Activated CD8-positive, alpha-beta T cell treated with anti-CD3 and anti-CD28 coated beads for 36 hours (primary cell): ENCODE data around the gene ACACB. TPM values are rescaled to one million over a fixed set of nuclear protein-coding genes. Genes with fewer than 3 reads are reported as not detected.

Experiments used
- ATAC-seq: fragments of 200-7000 bp; cut with Tn5 transposase; one replicate; pipeline ENCODE4 v1.10.0; 2021; ENCODE audit warnings: mild to moderate bottlenecking, moderate library complexity
- CTCF ChIA-PET: fragments of 350-600 bp; sonication (Branson Sonifier 250); formaldehyde crosslinking; loops from one replicate; lab custom pipeline; 2021; ENCODE audit warnings: antibody characterized with exemption; lab: Charles Lee
- POLR2A ChIA-PET: fragments of 350-600 bp; sonication (Branson Sonifier 250); formaldehyde crosslinking; loops from one replicate; lab custom pipeline; 2021; ENCODE audit warnings: antibody characterized with exemption; lab: Charles Lee
- DNase-seq: peaks from one replicate; pipeline ENCODE4 v3.0.0-alpha.2; 2020
- H3K27ac Mint-ChIP-seq: one replicate; pipeline ENCODE4 v1.8.0; 2021; ENCODE audit warnings: mild to moderate bottlenecking, mixed read lengths
- H3K27me3 Mint-ChIP-seq: one replicate; pipeline ENCODE4 v1.8.0; 2021; ENCODE audit warnings: mixed read lengths
- H3K36me3 Mint-ChIP-seq: one replicate; pipeline ENCODE4 v1.8.0; 2021; ENCODE audit warnings: low read depth, mixed read lengths
- H3K4me1 Mint-ChIP-seq: one replicate; pipeline ENCODE4 v1.8.0; 2021; ENCODE audit warnings: low read depth, mixed read lengths
- H3K4me3 Mint-ChIP-seq: one replicate; pipeline ENCODE4 v1.8.0; 2021; ENCODE audit warnings: mild to moderate bottlenecking, moderate library complexity, mixed read lengths
- H3K9me3 Mint-ChIP-seq: one replicate; pipeline ENCODE4 v1.8.0; 2021; ENCODE audit warnings: mixed read lengths
- intact Hi-C: fragments of 100-400 bp; cut with micrococcal nuclease; formaldehyde crosslinking; loops from one replicate; pipeline ENCODE4 v1.10.0; 2022
- total RNA-seq, 2 experiments: library from RNA; stranded (reverse); gene quantifications; one replicate each; pipeline ENCODE4 v1.2.3, GENCODE V29; 2021
- TF ChIP-seq, protein P1 (sequence below): fragments of 200-600 bp; IDR thresholded peaks from one replicate; pipeline ENCODE4 v1.8.0; 2022; ENCODE audit warnings: antibody characterized with exemption, mild to moderate bottlenecking

The ACACB gene
- total RNA-seq, 2 experiments from 2014 or later = 8.7 to 11.2 TPM

GRCh38 chr12:109258201-109258600 lies 141.8 kb downstream of the ACACB start:
- intact Hi-C loops = no loop called here
- ChIA-PET POLR2A (no interaction called here), CTCF (no interaction called here)
- peaks cover 21% of the 10 kb centered on the region for H3K36me3 Mint-ChIP-seq
- no peaks in the 10 kb centered on the region for H3K27me3 Mint-ChIP-seq
- TF ChIP-seq, protein P1, sequence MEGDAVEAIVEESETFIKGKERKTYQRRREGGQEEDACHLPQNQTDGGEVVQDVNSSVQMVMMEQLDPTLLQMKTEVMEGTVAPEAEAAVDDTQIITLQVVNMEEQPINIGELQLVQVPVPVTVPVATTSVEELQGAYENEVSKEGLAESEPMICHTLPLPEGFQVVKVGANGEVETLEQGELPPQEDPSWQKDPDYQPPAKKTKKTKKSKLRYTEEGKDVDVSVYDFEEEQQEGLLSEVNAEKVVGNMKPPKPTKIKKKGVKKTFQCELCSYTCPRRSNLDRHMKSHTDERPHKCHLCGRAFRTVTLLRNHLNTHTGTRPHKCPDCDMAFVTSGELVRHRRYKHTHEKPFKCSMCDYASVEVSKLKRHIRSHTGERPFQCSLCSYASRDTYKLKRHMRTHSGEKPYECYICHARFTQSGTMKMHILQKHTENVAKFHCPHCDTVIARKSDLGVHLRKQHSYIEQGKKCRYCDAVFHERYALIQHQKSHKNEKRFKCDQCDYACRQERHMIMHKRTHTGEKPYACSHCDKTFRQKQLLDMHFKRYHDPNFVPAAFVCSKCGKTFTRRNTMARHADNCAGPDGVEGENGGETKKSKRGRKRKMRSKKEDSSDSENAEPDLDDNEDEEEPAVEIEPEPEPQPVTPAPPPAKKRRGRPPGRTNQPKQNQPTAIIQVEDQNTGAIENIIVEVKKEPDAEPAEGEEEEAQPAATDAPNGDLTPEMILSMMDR = no peak
- ATAC-seq (no peak), DNase-seq (no peak)
- no peak overlapping the region for H3K4me3 Mint-ChIP-seq
- H3K27ac Mint-ChIP-seq = no peak overlapping the region
- H3K9me3 Mint-ChIP-seq = peaks cover 12% of the 10 kb centered on the region
- no peaks in the 10 kb centered on the region for H3K4me1 Mint-ChIP-seq

DNA sequence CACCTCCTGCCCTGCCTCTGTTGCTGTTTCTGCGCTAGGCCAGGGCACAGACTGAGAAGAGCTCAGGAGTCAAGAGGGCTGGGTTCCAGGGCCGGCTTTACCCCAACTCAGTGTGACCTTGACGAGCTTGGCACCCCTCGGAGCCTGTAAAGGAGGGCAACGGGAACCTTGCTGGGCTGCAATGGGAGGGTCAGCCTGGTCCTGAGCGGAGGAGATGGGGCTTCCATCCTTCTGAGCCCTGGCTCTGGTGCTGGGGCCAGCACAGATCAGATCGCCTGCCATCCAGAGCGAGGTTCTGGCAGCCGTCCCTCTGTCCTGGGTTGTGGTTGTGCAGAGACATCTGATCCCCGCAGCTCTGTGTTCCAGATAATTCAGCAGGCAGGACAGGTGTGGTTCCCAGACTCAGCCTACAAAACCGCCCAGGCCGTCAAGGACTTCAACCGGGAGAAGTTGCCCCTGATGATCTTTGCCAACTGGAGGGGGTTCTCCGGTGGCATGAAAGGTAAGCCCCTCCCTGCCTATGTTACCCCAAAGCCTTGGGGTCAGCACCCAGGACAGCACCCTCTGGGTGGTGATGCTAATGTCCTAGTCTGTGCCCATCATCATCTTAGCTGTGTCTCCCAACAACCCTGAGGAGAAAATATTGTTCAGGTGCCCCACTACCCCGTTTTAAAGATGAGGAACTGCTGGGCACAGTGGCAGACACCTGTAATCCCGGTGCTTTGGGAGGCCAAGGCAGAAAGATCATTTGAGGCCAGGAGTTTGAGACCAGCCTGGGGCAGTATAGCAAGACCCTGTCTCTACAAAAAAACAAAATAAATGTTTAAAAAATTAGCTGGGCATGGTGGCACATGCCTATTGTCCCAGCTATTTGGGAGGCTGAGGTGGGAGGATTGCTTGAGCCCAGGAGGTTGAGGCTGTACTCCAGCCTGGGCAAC lies 142.5 kb downstream of the ACACB start:
- H3K4me3 Mint-ChIP-seq = no peak overlapping the region
- POLR2A ChIA-PET = no interaction called here

DNA sequence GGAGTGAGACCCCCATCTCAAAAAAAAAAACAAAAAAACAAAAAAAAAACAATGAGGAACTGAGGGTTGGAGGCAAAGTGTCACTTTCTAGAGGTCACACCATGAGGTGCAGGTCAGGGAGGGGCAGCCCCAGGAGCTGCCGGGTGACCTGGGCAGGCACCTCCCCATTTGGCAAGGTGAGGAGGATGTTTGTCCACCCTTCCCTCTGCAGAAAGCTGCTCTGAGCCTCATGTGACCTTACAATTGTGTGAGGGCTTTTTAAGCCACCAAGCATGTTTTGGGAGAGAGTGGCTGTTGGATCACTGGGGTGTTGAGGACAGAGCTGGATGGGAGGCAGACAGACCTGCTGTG lies 143.1 kb downstream of the ACACB start:
- ChIA-PET POLR2A (no interaction called here), CTCF (no interaction called here)
- H3K27ac Mint-ChIP-seq = no peak overlapping the region
- DNase-seq = no peak
- intact Hi-C loops = no loop called here
- no peaks in the 10 kb centered on the region for H3K27me3 Mint-ChIP-seq
- ATAC-seq = no peak
- H3K4me1 Mint-ChIP-seq = no peaks in the 10 kb centered on the region
- peaks cover 19% of the 10 kb centered on the region for H3K36me3 Mint-ChIP-seq
- H3K9me3 Mint-ChIP-seq = peaks cover 1% of the 10 kb centered on the region
- H3K4me3 Mint-ChIP-seq = no peak overlapping the region
- TF ChIP-seq, protein P1 = no peak

More for the DNA sequence above, 142.5 kb downstream of the ACACB start:
- Mint-ChIP-seq H3K9me3 (peaks cover 5% of the 10 kb centered on the region), H3K36me3 (peaks cover 20% of the 10 kb centered on the region), H3K27ac (no peak overlapping the region), H3K27me3 (no peaks in the 10 kb centered on the region), H3K4me1 (no peaks in the 10 kb centered on the region)
- CTCF ChIA-PET = no interaction called here
- intact Hi-C loops = no loop called here
- TF ChIP-seq, protein P1 = no peak
- ATAC-seq (no peak), DNase-seq (no peak)

DNA sequence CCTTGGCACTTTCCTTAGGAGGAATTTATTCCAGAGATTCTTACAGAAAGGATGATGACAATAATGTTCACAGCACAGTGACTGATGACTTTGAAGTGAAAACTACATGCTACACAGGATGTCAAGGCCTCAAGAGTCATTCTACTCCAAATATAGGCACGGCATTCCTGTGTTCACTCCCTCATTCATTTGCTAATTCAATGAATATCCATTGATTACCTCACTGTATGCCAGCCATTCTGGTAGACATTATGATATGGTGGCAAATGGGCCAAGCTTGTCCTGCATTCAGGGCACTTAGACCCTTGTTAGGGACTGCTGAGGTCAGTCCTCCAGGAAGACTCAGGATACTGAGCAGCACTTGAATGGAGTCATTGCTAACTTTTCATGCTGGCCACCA lies 144.7 kb downstream of the ACACB start:
- ChIA-PET POLR2A (no interaction called here), CTCF (interaction anchor here (0.8 to 4.0 kb wide), 4 partner anchors 9 to 133 kb away, joined by 3 to 30 read pairs (median 16); no protein-coding TSS in a partner anchor)
- Mint-ChIP-seq H3K4me3 (no peak overlapping the region), H3K27me3 (no peaks in the 10 kb centered on the region), H3K36me3 (peaks cover 12% of the 10 kb centered on the region), H3K9me3 (no peaks in the 10 kb centered on the region), H3K4me1 (no peaks in the 10 kb centered on the region), H3K27ac (no peak overlapping the region)
- intact Hi-C loops = loop anchor here (5.0 kb wide), 1 partner anchor 126 kb away; no protein-coding TSS in a partner anchor
- TF ChIP-seq, protein P1 = no peak
- no peak for ATAC-seq
- DNase-seq = no peak

- no peak overlapping the region for H3K4me3 Mint-ChIP-seq
- H3K36me3 Mint-ChIP-seq = peaks cover 10% of the 10 kb centered on the region
- no peaks in the 10 kb centered on the region for H3K27me3 Mint-ChIP-seq
- ATAC-seq (no peak), DNase-seq (no peak)
- no peaks in the 10 kb centered on the region for H3K9me3 Mint-ChIP-seq
- no peak overlapping the region for H3K27ac Mint-ChIP-seq
- TF ChIP-seq, protein P1 = no peak
- H3K4me1 Mint-ChIP-seq = no peaks in the 10 kb centered on the region
- CTCF ChIA-PET = interaction anchor here (1.0 to 4.0 kb wide), 4 partner anchors 10 to 150 kb away, joined by 3 to 30 read pairs (median 16); no protein-coding TSS in a partner anchor
- POLR2A ChIA-PET = no interaction called here
- intact Hi-C loops = loop anchor here (5.0 kb wide), 1 partner anchor 125 kb away; no protein-coding TSS in a partner anchor
Observed at GRCh38 chr12:109261939-109262338, 145.6 kb downstream of the ACACB start.
